ENCODE results near the gene GFRA4. TPM values are rescaled to one million over a fixed set of nuclear protein-coding genes. Genes with fewer than 3 reads are reported as not detected.

Gene GFRA4
- total RNA-seq, 4 donors from 2014 or later, result not detected

DNA sequence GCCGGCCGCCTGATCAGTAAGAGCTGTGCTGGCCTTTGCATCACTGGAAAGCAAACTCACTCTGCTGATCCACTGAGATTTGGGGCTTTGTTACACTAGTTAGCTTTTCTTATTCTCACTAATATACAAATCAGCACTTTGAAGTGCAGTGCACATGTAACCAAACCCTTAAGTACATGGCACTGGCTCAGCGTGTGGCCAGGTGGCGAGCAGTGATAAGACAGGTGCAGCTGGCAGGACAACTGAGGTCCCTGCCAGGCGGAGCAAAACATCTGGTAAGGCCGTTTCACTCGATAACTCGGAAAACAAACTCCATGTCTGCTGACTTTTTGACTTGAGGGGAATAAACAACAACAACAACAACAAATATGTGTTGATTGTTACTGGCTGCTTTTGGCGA is 11.0 kb downstream of the GFRA4 start:
- ATAC-seq (ENCODE audit: low FRiP score) (no peak), DNase-seq (ENCODE audit: low spot score) (no peak)
- TF ChIP-seq CTCF (IDR thresholded peaks at IDR 0.05), result no peak

- no peak for ATAC-seq (ENCODE audit: low FRiP score)
- no peak for DNase-seq (ENCODE audit: low spot score)
- no peak for TF ChIP-seq CTCF (IDR thresholded peaks at IDR 0.05)
Observed at GRCh38 chr20:3651204-3651962, 11.8 kb downstream of the GFRA4 start.

DNA sequence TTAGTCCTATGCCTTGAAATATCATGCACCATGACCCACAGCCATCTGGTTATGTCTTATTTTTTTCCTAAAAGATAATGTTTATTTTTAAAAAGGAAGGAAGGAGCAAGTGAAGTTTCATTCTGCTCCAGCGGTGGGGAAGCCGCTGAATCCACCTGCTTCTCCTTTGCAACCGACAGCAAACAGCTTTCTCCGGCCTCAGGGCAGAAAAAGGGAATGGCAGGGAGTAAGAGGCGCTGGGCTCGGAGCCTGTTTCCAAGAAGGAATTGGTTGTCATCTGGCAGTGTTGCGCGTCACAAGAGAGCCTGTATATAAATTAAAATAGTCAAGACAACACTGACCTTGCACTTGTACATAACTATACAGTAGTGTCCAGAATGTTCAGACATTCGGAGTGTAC is 14.2 kb downstream of the GFRA4 start:
- ATAC-seq (ENCODE audit: low FRiP score), result no peak
- DNase-seq (ENCODE audit: low spot score), result no peak
- TF ChIP-seq CTCF (IDR thresholded peaks at IDR 0.05), result no peak

GRCh38 chr20:3647473-3647872 is 15.7 kb downstream of the GFRA4 start:
- no peak for TF ChIP-seq CTCF (IDR thresholded peaks at IDR 0.05)
- no peak for ATAC-seq (ENCODE audit: low FRiP score)
- DNase-seq (ENCODE audit: low spot score), result no peak

- no peak for ATAC-seq (ENCODE audit: low FRiP score)
- no peak for TF ChIP-seq CTCF (IDR thresholded peaks at IDR 0.05)
- no peak for DNase-seq (ENCODE audit: low spot score)
Observed at GRCh38 chr20:3646651-3647050, 16.5 kb downstream of the GFRA4 start.

- no peak for TF ChIP-seq CTCF (IDR thresholded peaks at IDR 0.05)
- ATAC-seq (ENCODE audit: low FRiP score) (no peak), DNase-seq (ENCODE audit: low spot score) (no peak)
Observed at GRCh38 chr20:3646067-3646440, 17.1 kb downstream of the GFRA4 start.

- ATAC-seq (ENCODE audit: low FRiP score) (no peak), DNase-seq (ENCODE audit: low spot score) (no peak)
Observed at GRCh38 chr20:3645309-3646066, 17.7 kb downstream of the GFRA4 start.

More at GRCh38 chr20:3645309-3646066, 17.7 kb downstream of the GFRA4 start:
- TF ChIP-seq CTCF (IDR thresholded peaks at IDR 0.05), result no peak

Data from omental fat pad (tissue), 4 donors.